ENCODE results near the gene GJA1.
"Not testable (repeated sequence)": the region's sequence is repeated elsewhere in the genome, so short reads cannot be mapped to it uniquely, and the experiment has no call there.

DNA sequence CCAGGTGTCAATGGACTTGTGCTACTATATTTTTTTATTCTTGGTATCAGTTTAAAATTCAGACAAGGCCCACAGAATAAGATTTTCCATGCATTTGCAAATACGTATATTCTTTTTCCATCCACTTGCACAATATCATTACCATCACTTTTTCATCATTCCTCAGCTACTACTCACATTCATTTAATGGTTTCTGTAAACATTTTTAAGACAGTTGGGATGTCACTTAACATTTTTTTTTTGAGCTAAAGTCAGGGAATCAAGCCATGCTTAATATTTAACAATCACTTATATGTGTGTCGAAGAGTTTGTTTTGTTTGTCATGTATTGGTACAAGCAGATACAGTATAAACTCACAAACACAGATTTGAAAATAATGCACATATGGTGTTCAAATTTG is 13.1 kb downstream of the GJA1 start:
- TF ChIP-seq POLR2A (IDR thresholded peaks at IDR 0.05; ENCODE audit: low read length); GATA1 (IDR thresholded peaks at IDR 0.05; ENCODE audit: low read depth, low read length): not testable (repeated sequence)

Measured in erythroblast (primary cell).